Muscle of arm (tissue), 12 donors: ENCODE results near the gene PRRC2C. TPM values are rescaled to one million over a fixed set of nuclear protein-coding genes. Genes with fewer than 3 reads are reported as not detected.
"Not testable (repeated sequence)": the region's sequence is repeated elsewhere in the genome, so short reads cannot be mapped to it uniquely, and the experiment has no call there.

Experiments used
- DNase-seq: peaks from one replicate; pipeline ENCODE4 v3.0.0-alpha.2; 2013
- polyA plus RNA-seq, 12 donors: library from polyadenylated mRNA; unstranded; fragments of 120-200 nt; gene quantifications; one replicate each; pipeline ENCODE4 v1.2.1, GENCODE V29; 2013; ENCODE audit not compliant: insufficient read length in 12 of 12

The PRRC2C gene
- polyA plus RNA-seq, 12 donors: 58.5 to 148 (median 72.7) TPM; not detected in 1

DNA sequence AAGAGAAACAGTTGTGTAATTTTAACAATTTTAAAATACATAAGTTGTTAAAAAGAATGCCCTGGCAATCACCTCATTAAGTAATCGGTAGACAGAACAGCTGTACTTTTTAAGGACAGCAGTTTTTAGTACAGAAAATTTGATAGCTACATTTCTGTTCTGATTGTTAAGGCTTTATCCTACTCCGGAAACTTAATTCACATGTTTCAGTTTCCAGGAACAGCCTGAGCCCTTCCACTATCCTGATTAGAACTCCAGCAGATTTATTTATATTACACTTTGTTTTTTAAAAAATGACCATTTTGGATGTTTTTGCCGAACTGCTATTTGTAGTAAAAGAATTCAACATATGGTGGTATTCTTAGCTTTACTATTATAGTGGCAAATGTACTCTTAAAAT is 8.7 kb downstream of the PRRC2C start:
- no peak for DNase-seq

- no peak for DNase-seq
These were observed 10.1 kb downstream of the PRRC2C start for GRCh38 chr1:171495444-171495843.

- no peak for DNase-seq
These were observed 15.0 kb downstream of the PRRC2C start for GRCh38 chr1:171500304-171500703.

DNA sequence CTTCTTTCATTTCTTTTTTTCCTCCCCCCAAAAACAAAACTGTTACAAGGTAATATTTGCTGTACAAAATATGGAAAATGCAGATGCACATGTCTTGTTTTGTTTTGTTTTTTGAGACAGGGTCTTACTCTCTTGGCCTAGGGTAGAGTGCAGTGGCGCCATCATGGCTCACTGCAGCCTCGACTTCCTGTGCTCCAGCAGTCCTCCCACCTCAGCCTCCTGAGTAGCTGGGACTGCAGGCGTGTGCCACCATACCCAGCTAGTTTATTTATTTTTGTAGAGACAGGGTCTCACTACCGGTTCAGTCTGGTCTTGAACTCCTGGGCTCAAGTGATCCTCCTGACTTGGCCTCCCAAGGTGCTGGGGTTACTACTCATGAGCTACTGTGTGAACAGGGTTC is 15.5 kb downstream of the PRRC2C start:
- no peak for DNase-seq

GRCh38 chr1:171501305-171502024 is 16.1 kb downstream of the PRRC2C start:
- no peak for DNase-seq

- no peak for DNase-seq
These were observed 21.4 kb downstream of the PRRC2C start for GRCh38 chr1:171506525-171507304.

- no peak for DNase-seq
These were observed 22.1 kb downstream of the PRRC2C start for GRCh38 chr1:171507435-171507834.

GRCh38 chr1:171509191-171509590 is 23.9 kb downstream of the PRRC2C start:
- DNase-seq: no peak

DNA sequence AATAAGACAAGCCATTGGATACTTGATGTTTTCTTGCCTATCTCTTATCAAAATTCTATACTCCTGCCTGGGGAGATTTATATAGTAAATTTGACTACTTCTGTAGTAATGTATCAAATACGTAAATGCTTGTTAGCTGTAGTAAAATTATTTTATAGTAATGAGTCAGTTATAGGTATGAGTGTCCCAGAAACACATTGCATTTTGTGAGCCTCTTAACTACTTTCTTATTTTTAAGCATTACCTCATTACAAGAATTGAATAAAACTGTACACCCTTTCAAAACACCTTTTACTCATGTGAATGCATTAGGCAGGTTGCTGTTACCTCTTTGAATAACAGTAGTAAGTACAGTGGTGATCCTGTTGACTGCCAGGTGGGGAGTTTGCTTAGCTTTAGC is 28.4 kb downstream of the PRRC2C start:
- DNase-seq: no peak

DNA sequence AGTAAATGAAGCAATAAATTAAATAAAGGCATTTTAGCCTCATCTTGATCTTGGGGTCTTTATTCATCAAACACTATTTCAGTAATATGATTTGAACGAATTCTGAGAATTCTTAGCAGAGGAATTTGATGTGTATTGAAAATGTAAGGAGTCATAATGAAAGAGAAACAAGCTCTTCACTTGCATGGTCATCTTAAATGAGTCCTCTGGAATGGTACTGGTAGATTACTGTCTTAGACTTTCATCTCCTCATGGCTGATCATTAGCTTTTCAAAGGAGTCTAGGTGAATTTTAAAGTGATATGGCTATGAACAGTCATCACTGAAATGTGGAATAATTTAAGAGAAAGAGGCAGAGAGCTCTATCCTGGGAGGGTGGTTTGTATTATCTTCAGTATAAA is 30.0 kb downstream of the PRRC2C start:
- DNase-seq: no peak

- no peak for DNase-seq
These were observed 30.4 kb downstream of the PRRC2C start for GRCh38 chr1:171515741-171516140.

GRCh38 chr1:171521567-171521966 is 36.2 kb downstream of the PRRC2C start:
- DNase-seq: no peak

DNA sequence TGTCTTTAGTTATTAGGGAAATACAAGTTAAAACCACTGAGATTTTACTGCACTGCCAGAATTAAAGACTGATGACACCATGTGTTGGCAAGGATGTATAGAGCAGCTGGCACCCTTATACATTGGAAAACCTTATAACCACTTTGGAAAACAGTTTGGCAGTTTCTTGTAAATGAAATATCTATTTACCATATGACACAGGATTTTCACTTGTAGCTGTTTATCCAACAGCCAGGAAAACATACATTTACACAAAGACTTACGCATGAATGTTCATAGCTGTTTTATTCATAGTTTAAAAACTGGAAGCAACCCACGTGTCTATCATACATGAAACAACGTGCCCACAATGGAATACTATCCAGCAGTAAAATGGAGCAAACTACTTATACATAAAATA is 45.3 kb downstream of the PRRC2C start:
- no peak for DNase-seq

GRCh38 chr1:171532520-171532919 is 47.2 kb downstream of the PRRC2C start:
- no peak for DNase-seq

DNA sequence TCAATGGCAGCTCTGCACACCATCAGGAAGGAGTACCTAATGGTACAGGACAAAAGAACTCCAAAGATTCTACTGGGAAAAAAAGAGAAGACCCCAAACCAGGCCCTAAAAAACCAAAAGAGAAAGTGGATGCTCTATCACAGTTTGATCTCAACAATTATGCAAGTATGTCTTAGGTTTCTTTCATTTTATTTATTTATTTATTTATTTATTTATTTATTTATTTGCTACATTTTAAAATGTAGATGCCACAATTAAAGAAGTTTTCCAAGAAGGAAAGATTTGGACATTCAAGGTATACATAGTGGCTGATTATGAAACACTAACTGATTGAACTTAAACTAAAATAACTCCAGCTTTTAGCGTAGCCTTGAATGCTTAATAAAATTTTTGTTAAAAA is 60.2 kb downstream of the PRRC2C start:
- DNase-seq: no peak

GRCh38 chr1:171550050-171550449 is 64.7 kb downstream of the PRRC2C start:
- DNase-seq: no peak

GRCh38 chr1:171550598-171551100 is 65.3 kb downstream of the PRRC2C start:
- DNase-seq: not testable (repeated sequence)

GRCh38 chr1:171553960-171554359 is 68.6 kb downstream of the PRRC2C start:
- not testable (repeated sequence) for DNase-seq

DNA sequence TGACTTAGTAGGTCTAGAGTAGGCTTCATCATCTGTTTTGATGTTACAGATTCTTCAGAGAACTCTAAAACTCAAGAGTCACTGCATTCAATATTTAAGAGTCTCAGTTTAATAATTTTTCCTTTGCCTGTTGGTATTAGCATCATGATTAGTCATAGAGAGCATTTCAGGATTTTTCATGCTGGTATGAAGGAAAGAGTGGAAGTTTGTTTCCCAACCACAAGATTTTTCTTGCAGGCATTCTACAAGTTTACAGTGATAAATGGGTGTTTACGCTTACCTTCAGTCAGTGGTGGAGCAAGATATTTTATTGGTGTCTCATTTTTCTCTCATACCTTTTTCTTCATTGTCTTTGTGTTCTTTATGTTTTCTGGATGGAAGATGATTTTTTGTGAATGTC is 78.3 kb downstream of the PRRC2C start:
- no peak for DNase-seq

- DNase-seq: no peak
These were observed 81.1 kb downstream of the PRRC2C start for GRCh38 chr1:171566467-171566866.

GRCh38 chr1:171570295-171570694 is 85.0 kb downstream of the PRRC2C start:
- DNase-seq: no peak

GRCh38 chr1:171576144-171576543 is 90.8 kb downstream of the PRRC2C start:
- DNase-seq: no peak

DNA sequence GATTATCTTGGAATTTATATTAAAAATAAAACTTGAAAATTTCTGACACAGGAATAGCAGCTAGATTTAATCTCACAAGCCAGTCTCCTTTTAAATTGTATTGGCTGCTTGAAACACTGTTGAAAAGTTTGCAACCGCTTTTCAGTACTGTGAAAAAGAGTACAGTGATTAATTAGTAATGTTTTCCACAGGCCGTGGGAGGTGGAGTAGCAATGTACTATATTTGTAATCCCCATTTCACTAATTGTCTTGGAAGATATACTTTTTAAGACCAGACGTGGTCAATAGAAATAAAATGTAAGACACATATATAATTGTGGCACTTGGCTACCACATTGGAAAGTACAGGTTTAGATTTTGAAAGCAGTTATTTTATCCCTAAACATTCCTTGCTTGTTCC is 95.9 kb downstream of the PRRC2C start:
- no peak for DNase-seq
